HepG2 (cell line): ENCODE data around the gene RAB22A. TPM values are rescaled to one million over a fixed set of nuclear protein-coding genes. Genes with fewer than 3 reads are reported as not detected.
A peak's percentile ranks its signal among the peaks of the same experiment; 100 is the strongest.

Experiments
- ARID5B ChIP-seq: IDR thresholded peaks from 2 replicates; pipeline ENCODE4 v1.4.0; 2020; ENCODE audit warnings: mild to moderate bottlenecking, missing genetic modification reagents
- ATF1 ChIP-seq: IDR thresholded peaks from 2 replicates; pipeline ENCODE4 v1.6.1; 2016; ENCODE audit warnings: mild to moderate bottlenecking, control low read depth
- ETV5 ChIP-seq: IDR thresholded peaks from 2 replicates; pipeline ENCODE4 v1.6.1; 2018; ENCODE audit warnings: missing biosample characterization, missing genetic modification reagents, inconsistent platforms, borderline replicate concordance
- FOXO1 ChIP-seq: sonication (generic); formaldehyde crosslinking; IDR thresholded peaks from 2 replicates; pipeline ENCODE4 v1.4.0; 2020; ENCODE audit warnings: missing genetic modification reagents
- GMEB2 ChIP-seq: IDR thresholded peaks from 2 replicates; pipeline ENCODE4 v1.6.1; 2016; ENCODE audit warnings: missing biosample characterization, missing genetic modification reagents, low read depth
- HNRNPH1 ChIP-seq: fragments of 200-400 bp; formaldehyde crosslinking; optimal IDR thresholded peaks from 2 replicates; pipeline ENCODE3; 2017; ENCODE audit warnings: mild to moderate bottlenecking, low read depth, low read length
- LCORL ChIP-seq, 2 experiments: fragments of 450-650 bp in 1 of 2; sonication (generic) in 1 of 2; formaldehyde crosslinking in 1 of 2; IDR thresholded peaks; 2 replicates each; pipeline versions ENCODE4 v1.5.0 to v1.6.1; 2017 to 2020; ENCODE audit warnings: antibody characterized with exemption in 1 of 2, missing genetic modification reagents in 1 of 2
- MAFG ChIP-seq: sonication (generic); formaldehyde crosslinking; IDR thresholded peaks from 2 replicates; pipeline ENCODE4 v1.5.1; 2020; ENCODE audit warnings: mild to moderate bottlenecking, missing genetic modification reagents
- MATR3 ChIP-seq: sonication (generic); formaldehyde crosslinking; IDR thresholded peaks from 2 replicates; pipeline ENCODE4 v1.4.0; 2020; ENCODE audit warnings: missing genetic modification reagents
- MAX ChIP-seq: IDR thresholded peaks from 2 replicates; pipeline ENCODE4 v1.6.1; 2012; ENCODE audit warnings: inconsistent platforms
- MED1 ChIP-seq: sonication (generic); formaldehyde crosslinking; IDR thresholded peaks from 2 replicates; pipeline ENCODE4 v1.4.0; 2020; ENCODE audit warnings: missing genetic modification reagents
- PHF8 ChIP-seq: sonication (generic); formaldehyde crosslinking; IDR thresholded peaks from 2 replicates; pipeline ENCODE4 v1.5.0; 2020; ENCODE audit warnings: missing genetic modification reagents
- SIN3A ChIP-seq: IDR thresholded peaks from 2 replicates; pipeline ENCODE4 v1.6.1; 2011; ENCODE audit warnings: low read depth, mild to moderate bottlenecking, control low read depth, low read length, borderline replicate concordance
- SP4 ChIP-seq: sonication (generic); formaldehyde crosslinking; IDR thresholded peaks from 2 replicates; pipeline ENCODE4 v1.8.1; 2023; ENCODE audit warnings: mild to moderate bottlenecking, missing genetic modification reagents
- TAF15 ChIP-seq: fragments of 200-400 bp; formaldehyde crosslinking; IDR thresholded peaks from one replicate; pipeline ENCODE4 v1.6.1; 2018; ENCODE audit warnings: mild to moderate bottlenecking, low read depth, low read length; ENCODE audit not compliant: poor library complexity, severe bottlenecking
- TEAD2 ChIP-seq: sonication (generic); formaldehyde crosslinking; IDR thresholded peaks from 2 replicates; pipeline ENCODE4 v1.9.0; 2021; ENCODE audit warnings: missing genetic modification reagents
- TMF1 ChIP-seq: sonication (generic); formaldehyde crosslinking; IDR thresholded peaks from 2 replicates; pipeline ENCODE4 v1.8.1; 2022; ENCODE audit warnings: low read depth, missing genetic modification reagents
- ZBTB25 ChIP-seq: IDR thresholded peaks from 2 replicates; pipeline ENCODE4 v1.6.1; 2018; ENCODE audit warnings: missing genetic modification reagents
- ZEB1 ChIP-seq: IDR thresholded peaks from 2 replicates; pipeline ENCODE4 v1.6.1; 2012; ENCODE audit warnings: mild to moderate bottlenecking, low read depth, inconsistent platforms; ENCODE audit not compliant: insufficient replicate concordance
- ZKSCAN5 ChIP-seq: sonication (generic); formaldehyde crosslinking; IDR thresholded peaks from 2 replicates; pipeline ENCODE4 v1.5.1; 2020; ENCODE audit warnings: mild to moderate bottlenecking, missing genetic modification reagents
- ZNF232 ChIP-seq: sonication (generic); formaldehyde crosslinking; IDR thresholded peaks from 2 replicates; pipeline ENCODE4 v1.4.0; 2020; ENCODE audit warnings: missing genetic modification reagents, borderline replicate concordance
- ZNF34 ChIP-seq: sonication (generic); formaldehyde crosslinking; IDR thresholded peaks from 2 replicates; pipeline ENCODE4 v1.4.0; 2020; ENCODE audit warnings: mild to moderate bottlenecking, missing genetic modification reagents, borderline replicate concordance
- ZNF451 ChIP-seq: sonication (generic); formaldehyde crosslinking; IDR thresholded peaks from 2 replicates; pipeline ENCODE4 v1.5.0; 2020; ENCODE audit warnings: mild to moderate bottlenecking, missing genetic modification reagents
- ZNF614 ChIP-seq: IDR thresholded peaks from 2 replicates; pipeline ENCODE4 v1.6.1; 2018; ENCODE audit warnings: missing biosample characterization, missing genetic modification reagents, inconsistent platforms, borderline replicate concordance
- polyA plus RNA-seq, 8 experiments: library from polyadenylated mRNA; depleted of rRNA in 3 of 8; stranded (reverse) in 7 of 8; unstranded in 1 of 8; fragments of >200 nt; fragmentation: Illumina TruSeq in 4 of 8; extraction: Trizol in 4 of 8; gene quantifications; 2 replicates each; pipeline versions ENCODE4 v1.2.1 to v1.2.3, GENCODE V29; 2011 to 2016; ENCODE audit warnings: low read depth in 4 of 8, missing spikeins in 1 of 8, mixed read lengths in 1 of 8; ENCODE audit not compliant: insufficient read depth in 1 of 8
- total RNA-seq, 5 experiments: library from RNA; depleted of rRNA; stranded (reverse); fragments of >200 nt; fragmentation: Illumina TruSeq; extraction: Trizol; gene quantifications; 2 replicates each; pipeline ENCODE4 v1.2.3, GENCODE V29; 2016; ENCODE audit warnings: low read depth in 1 of 5

The RAB22A gene
- total and polyA plus RNA-seq, 2 of the 13 experiments (the other 11 are each of a cell fraction or from before 2014, with no cell fraction given), result 10.7 to 11.2 TPM

GRCh38 chr20:58374027-58374850 is 64.7 kb downstream of the RAB22A start (continued):
- TF ChIP-seq ZNF34 (CRISPR knock-in tag) (0 out of 2 replicates have a peak, but pooled peaks have one; percentile 40), MAFG (no peak), PHF8 (CRISPR knock-in tag) (no peak), GMEB2 (CRISPR knock-in tag) (no peak), ARID5B (peak; percentile 91), FOXO1 (peak; percentile 82), TAF15 (no peak), HNRNPH1 (no peak), ZEB1 (no peak), ZKSCAN5 (0 out of 2 replicates have a peak, but pooled peaks have one; percentile 36), ETV5 (CRISPR knock-in tag) (0 out of 2 replicates have a peak, but pooled peaks have one; percentile 6), MED1 (CRISPR knock-in tag) (peak; percentile 67), MATR3 (CRISPR knock-in tag) (no peak), ZNF614 (CRISPR knock-in tag) (peak; percentile 85; the same call in 1 of the 2 replicates), TEAD2 (CRISPR knock-in tag) (0 out of 2 replicates have a peak, but pooled peaks have one; percentile 42), ZNF232 (no peak), SP4 (CRISPR knock-in tag) (no peak), ZNF451 (CRISPR knock-in tag) (0 out of 2 replicates have a peak, but pooled peaks have one; percentile 16), MAX (0 out of 2 replicates have a peak, but pooled peaks have one; percentile 14), SIN3A (no peak), LCORL (IDR thresholded peaks at IDR 0.05) (no peak), LCORL (CRISPR knock-in tag; IDR thresholded peaks at IDR 0.05) (0 out of 2 replicates have a peak, but pooled peaks have one; percentile 31), ATF1 (CRISPR knock-in tag) (no peak), TMF1 (0 out of 2 replicates have a peak, but pooled peaks have one; percentile 32), ZBTB25 (CRISPR knock-in tag) (0 out of 2 replicates have a peak, but pooled peaks have one; percentile 19)
